A673 (cell line): ENCODE data around the gene POU2AF3. TPM values are rescaled to one million over a fixed set of nuclear protein-coding genes. Genes with fewer than 3 reads are reported as not detected.

Source experiments
- BruUV-seq: library from RNA; stranded (reverse); fragments of 400-500 nt; replicated peaks from 2 replicates; lab custom pipeline; 2021; lab: Mats Ljungman, UMichigan
- CTCF ChIA-PET: fragments of 300-600 bp; sonication (Branson Sonifier 250); formaldehyde crosslinking; loops from one replicate; lab custom pipeline; 2022; ENCODE audit warnings: antibody characterized with exemption; lab: Charles Lee
- POLR2A ChIA-PET: fragments of 300-600 bp; sonication (Branson Sonifier 250); formaldehyde crosslinking; loops from one replicate; lab custom pipeline; 2022; ENCODE audit warnings: antibody characterized with exemption; ENCODE audit not compliant: low non-redundant PET; lab: Charles Lee
- DNase-seq: peaks from one replicate; pipeline ENCODE4 v3.0.0-alpha.2; 2015; ENCODE audit warnings: low spot score
- H3K27ac ChIP-seq: fragments of 200-600 bp; sonication (generic); 2 replicates; pipeline ENCODE4 v1.5.1; 2016; ENCODE audit warnings: mixed run types, low read depth, mild to moderate bottlenecking, mixed read lengths, antibody characterized with exemption, low read length; ENCODE audit not compliant: poor library complexity, severe bottlenecking
- H3K27me3 ChIP-seq: fragments of 200-600 bp; sonication (generic); replicated peaks from 2 replicates; pipeline ENCODE4 v1.6.1; 2017; ENCODE audit warnings: mixed run types, low read depth, mild to moderate bottlenecking, mixed read lengths, antibody characterized with exemption, low read length; ENCODE audit not compliant: insufficient read depth, poor library complexity
- H3K36me3 ChIP-seq: fragments of 200-600 bp; sonication (generic); 2 replicates; pipeline ENCODE4 v1.6.1; 2016; ENCODE audit warnings: mixed run types, mild to moderate bottlenecking, mixed read lengths, antibody characterized with exemption, low read length; ENCODE audit not compliant: insufficient read depth, poor library complexity, severe bottlenecking
- H3K4me1 ChIP-seq: fragments of 200-600 bp; sonication (generic); 2 replicates; pipeline ENCODE4 v1.6.1; 2017; ENCODE audit warnings: mixed run types, mild to moderate bottlenecking, mixed read lengths, antibody characterized with exemption, low read length; ENCODE audit not compliant: insufficient read depth, poor library complexity, severe bottlenecking
- H3K4me3 ChIP-seq: fragments of 200-600 bp; sonication (generic); 2 replicates; pipeline ENCODE4 v1.5.1; 2016; ENCODE audit warnings: low read depth, mixed run types, mild to moderate bottlenecking, mixed read lengths, low read length; ENCODE audit not compliant: poor library complexity, severe bottlenecking
- H3K9me3 ChIP-seq: fragments of 200-600 bp; sonication (generic); 2 replicates; pipeline ENCODE4 v1.6.1; 2016; ENCODE audit warnings: mixed run types, low read depth, mild to moderate bottlenecking, mixed read lengths, antibody characterized with exemption, low read length; ENCODE audit not compliant: poor library complexity, severe bottlenecking
- EZH2 ChIP-seq: fragments of 200-600 bp; sonication (generic); IDR thresholded peaks from 2 replicates; pipeline ENCODE4 v1.6.1; 2017; ENCODE audit warnings: borderline replicate concordance, low read depth, mild to moderate bottlenecking, mixed read lengths, antibody characterized with exemption, low read length; ENCODE audit not compliant: poor library complexity, severe bottlenecking
- intact Hi-C: fragments of 100-400 bp; cut with micrococcal nuclease; formaldehyde crosslinking; loops from one replicate; pipeline ENCODE4 v1.10.0; 2022; ENCODE audit not compliant: unreplicated experiment
- microRNA-seq: library from miRNA; unstranded; fragments of <30 nt; microRNA quantifications from one replicate; pipeline ENCODE4 v1.2.0, GENCODE V29; 2021
- total RNA-seq: library from RNA; stranded (reverse); gene quantifications from 2 replicates; pipeline ENCODE4 v1.2.3, GENCODE V29; 2021
- TF ChIP-seq, protein P1 (sequence below): fragments of 300-800, 200-600 bp; sonication (generic); conservative IDR thresholded peaks from 2 replicates; pipeline ENCODE4 v1.5.1; 2017; ENCODE audit warnings: low read depth, mild to moderate bottlenecking, antibody characterized with exemption, low read length, moderate library complexity, mixed read lengths

The POU2AF3 gene
- total RNA-seq, 1 experiment from 2014 or later: 0.77 TPM

DNA sequence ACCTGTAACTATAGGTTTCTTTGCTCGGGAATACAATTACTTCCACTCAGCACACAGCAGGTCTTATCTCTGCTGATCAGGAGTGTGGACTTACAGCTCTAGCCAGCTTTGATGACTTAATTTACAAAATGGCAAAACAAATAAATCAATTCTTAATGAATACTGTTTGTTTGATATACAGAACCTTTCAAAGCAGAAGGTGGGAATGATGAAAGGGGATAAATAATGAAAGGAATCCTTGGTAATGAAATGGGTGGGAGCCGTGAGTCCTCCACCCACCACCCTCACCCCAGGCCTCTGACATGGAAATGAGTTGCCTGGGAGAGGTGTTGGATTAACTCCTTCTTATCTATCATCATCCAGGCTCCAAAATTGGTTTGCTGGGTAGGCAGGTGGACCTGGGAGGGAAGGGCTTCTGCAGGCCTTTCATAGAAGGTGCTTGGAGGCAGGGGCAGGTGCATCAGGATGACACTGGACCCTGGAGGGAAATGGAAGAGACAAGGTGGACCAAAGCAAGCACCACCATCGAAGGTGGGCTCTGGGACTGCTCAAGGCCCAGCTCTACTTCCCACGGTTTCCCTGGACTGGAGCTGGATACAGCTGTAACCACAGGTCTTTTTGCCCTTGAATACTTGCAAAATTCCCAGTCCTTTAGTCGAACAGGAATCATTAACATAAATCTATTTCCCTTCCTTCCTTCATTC, 57.8 kb downstream of the POU2AF3 start:
- ChIA-PET POLR2A (no interaction called here), CTCF (no interaction called here)
- Histone ChIP-seq H3K4me1 (peaks cover 13% of the 10 kb centered on the region), H3K27me3 (no peaks in the 10 kb centered on the region), H3K27ac (no peak overlapping the region), H3K36me3 (no peaks in the 10 kb centered on the region), H3K4me3 (no peak overlapping the region), H3K9me3 (no peaks in the 10 kb centered on the region)
- intact Hi-C loops: no loop called here
- no TSS peak for BruUV-seq
- TF ChIP-seq EZH2: no peak
- TF ChIP-seq, protein P1, sequence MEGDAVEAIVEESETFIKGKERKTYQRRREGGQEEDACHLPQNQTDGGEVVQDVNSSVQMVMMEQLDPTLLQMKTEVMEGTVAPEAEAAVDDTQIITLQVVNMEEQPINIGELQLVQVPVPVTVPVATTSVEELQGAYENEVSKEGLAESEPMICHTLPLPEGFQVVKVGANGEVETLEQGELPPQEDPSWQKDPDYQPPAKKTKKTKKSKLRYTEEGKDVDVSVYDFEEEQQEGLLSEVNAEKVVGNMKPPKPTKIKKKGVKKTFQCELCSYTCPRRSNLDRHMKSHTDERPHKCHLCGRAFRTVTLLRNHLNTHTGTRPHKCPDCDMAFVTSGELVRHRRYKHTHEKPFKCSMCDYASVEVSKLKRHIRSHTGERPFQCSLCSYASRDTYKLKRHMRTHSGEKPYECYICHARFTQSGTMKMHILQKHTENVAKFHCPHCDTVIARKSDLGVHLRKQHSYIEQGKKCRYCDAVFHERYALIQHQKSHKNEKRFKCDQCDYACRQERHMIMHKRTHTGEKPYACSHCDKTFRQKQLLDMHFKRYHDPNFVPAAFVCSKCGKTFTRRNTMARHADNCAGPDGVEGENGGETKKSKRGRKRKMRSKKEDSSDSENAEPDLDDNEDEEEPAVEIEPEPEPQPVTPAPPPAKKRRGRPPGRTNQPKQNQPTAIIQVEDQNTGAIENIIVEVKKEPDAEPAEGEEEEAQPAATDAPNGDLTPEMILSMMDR: no peak
- DNase-seq: no peak

DNA sequence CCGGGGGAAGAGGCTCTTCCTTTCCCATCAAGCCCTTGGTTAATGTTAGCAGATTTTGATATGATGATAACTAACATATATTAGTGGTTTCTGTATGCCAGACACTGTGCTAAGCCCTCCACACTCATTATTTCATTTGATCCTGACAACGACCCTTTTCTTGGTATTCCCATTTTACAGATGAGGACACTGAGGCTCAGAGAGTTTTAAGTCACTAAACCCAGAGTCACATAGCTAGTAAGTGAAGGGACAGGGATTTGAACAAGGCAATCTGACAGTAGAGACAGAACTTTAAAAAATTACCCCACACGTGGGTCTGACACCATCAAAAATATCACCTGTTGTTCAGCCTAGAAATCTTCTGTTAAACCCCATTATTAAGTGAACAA, 58.3 kb downstream of the POU2AF3 start:
- CTCF ChIA-PET: no interaction called here
- BruUV-seq: no TSS peak
- H3K4me3 ChIP-seq: no peak overlapping the region
- POLR2A ChIA-PET: no interaction called here
- H3K36me3 ChIP-seq: no peaks in the 10 kb centered on the region
- TF ChIP-seq EZH2: no peak
- TF ChIP-seq, protein P1: no peak
- H3K27me3 ChIP-seq: no peaks in the 10 kb centered on the region
- intact Hi-C loops: no loop called here
- DNase-seq: no peak
- peaks cover 13% of the 10 kb centered on the region for H3K4me1 ChIP-seq
- H3K9me3 ChIP-seq: no peaks in the 10 kb centered on the region
- no peak overlapping the region for H3K27ac ChIP-seq

DNA sequence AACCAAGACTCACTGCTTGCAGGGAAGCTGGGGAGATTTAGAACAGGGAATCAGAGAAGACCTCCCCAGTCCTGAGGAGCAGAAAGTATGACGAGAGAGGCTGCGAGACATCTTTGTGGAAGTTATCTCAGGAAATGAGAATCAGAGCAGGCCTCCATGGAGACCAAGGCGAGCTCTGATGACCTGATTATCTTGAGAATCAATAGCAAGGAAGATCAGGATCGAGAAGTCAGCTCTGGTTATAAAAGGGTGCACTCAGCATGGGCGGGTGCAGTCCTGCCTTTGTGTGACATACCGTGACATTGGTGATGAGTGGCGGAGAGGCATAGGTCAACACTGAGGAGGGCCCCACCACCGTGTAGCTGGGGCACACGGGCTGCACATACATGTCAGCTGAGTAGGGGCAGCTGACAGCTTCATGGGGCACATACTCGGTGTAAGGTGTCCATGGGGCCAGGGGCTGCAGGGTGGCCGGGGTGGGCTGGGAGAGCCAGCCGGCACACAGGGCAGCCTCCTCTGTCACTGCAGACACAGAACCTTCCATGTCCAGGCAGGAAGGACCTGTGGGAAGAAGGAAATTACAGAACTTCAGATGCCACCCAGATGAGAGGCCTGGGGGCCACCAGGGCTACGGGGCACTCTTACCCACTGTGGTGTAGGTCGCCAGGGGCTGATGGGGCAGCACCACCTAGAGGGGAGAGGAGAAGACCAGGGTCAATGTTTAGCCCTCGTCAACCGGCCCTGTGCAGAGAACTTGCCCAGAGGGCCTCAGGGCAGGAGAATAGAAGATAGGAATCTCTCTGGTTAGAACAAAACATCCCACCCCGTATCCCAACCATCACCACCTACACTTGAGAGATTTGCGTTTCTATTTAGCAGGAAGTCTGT, 59.0 kb downstream of the POU2AF3 start:
- TF ChIP-seq EZH2: no peak
- TF ChIP-seq, protein P1: no peak
- ChIA-PET CTCF (no interaction called here), POLR2A (no interaction called here)

More for the DNA sequence above, 59.0 kb downstream of the POU2AF3 start:
- Histone ChIP-seq H3K4me1 (peaks cover 13% of the 10 kb centered on the region), H3K27me3 (no peaks in the 10 kb centered on the region), H3K4me3 (no peak overlapping the region), H3K36me3 (no peaks in the 10 kb centered on the region), H3K27ac (no peak overlapping the region), H3K9me3 (no peaks in the 10 kb centered on the region)
- intact Hi-C loops: no loop called here
- no peak for DNase-seq
- BruUV-seq: no TSS peak

Small RNAs within 50 kb of the gene (microRNA-seq; reads per million reads assigned to microRNA genes)
- not detected for gene MIR4491

Other genes with a start within 250 kb of the POU2AF3 start
- not detected in 2 replicates for gene POU2AF2, start 52.8 kb upstream of the POU2AF3 start, total RNA-seq
- gene POU2AF1, start 80.7 kb downstream of the POU2AF3 start, total RNA-seq: not detected in 2 replicates
- gene BTG4, start 213.8 kb downstream of the POU2AF3 start, total RNA-seq: not detected in 2 replicates
- 0.58 TPM in 1 of 2 replicates, not detected in the other for gene HOATZ, start 216.2 kb downstream of the POU2AF3 start, total RNA-seq
- gene LAYN, start 242.2 kb downstream of the POU2AF3 start, total RNA-seq: 9.6 and 10.0 TPM in 2 replicates